Epithelial cell of esophagus (primary cell): ENCODE results near the gene RSU1.

ENCODE experiments used
- DNase-seq: peaks from one replicate; pipeline ENCODE4 v3.0.0; 2010; ENCODE audit warnings: low read depth
- H3K4me3 ChIP-seq: 2 replicates; pipeline ENCODE4 v1.5.1; 2011; ENCODE audit warnings: mild to moderate bottlenecking, low read length, control low read depth
- CTCF ChIP-seq: IDR thresholded peaks from 2 replicates; pipeline ENCODE4 v1.5.1; 2011; ENCODE audit warnings: low read depth, mild to moderate bottlenecking, low read length, control low read depth, inconsistent platforms; ENCODE audit not compliant: insufficient read depth; ENCODE audit errors: missing control alignments

RSU1 gene

GRCh38 chr10:16674147-16674703, 143.0 kb downstream of the RSU1 start:
- no peak for DNase-seq
- H3K4me3 ChIP-seq: no peak overlapping the region
- no peak for TF ChIP-seq CTCF

GRCh38 chr10:16673443-16673842, 143.8 kb downstream of the RSU1 start:
- H3K4me3 ChIP-seq: no peak overlapping the region
- TF ChIP-seq CTCF: no peak
- DNase-seq: no peak

GRCh38 chr10:16663444-16663843, 153.8 kb downstream of the RSU1 start:
- no peak for DNase-seq
- TF ChIP-seq CTCF: no peak
- H3K4me3 ChIP-seq: no peak overlapping the region

GRCh38 chr10:16662923-16663322, 154.3 kb downstream of the RSU1 start:
- no peak for TF ChIP-seq CTCF
- DNase-seq: no peak
- H3K4me3 ChIP-seq: no peak overlapping the region

GRCh38 chr10:16656895-16657294, 160.3 kb downstream of the RSU1 start:
- TF ChIP-seq CTCF: no peak
- no peak for DNase-seq
- no peak overlapping the region for H3K4me3 ChIP-seq

GRCh38 chr10:16653224-16653623, 164.0 kb downstream of the RSU1 start:
- no peak overlapping the region for H3K4me3 ChIP-seq
- no peak for TF ChIP-seq CTCF
- DNase-seq: no peak

GRCh38 chr10:16652154-16652553, 165.1 kb downstream of the RSU1 start:
- no peak for TF ChIP-seq CTCF
- no peak overlapping the region for H3K4me3 ChIP-seq
- DNase-seq: peak; percentile 67
